B cell (primary cell): ENCODE results near the gene PSMD11. TPM values are rescaled to one million over a fixed set of nuclear protein-coding genes. Genes with fewer than 3 reads are reported as not detected.

Source experiments
- ATAC-seq: fragments of 200-7000 bp; cut with Tn5 transposase; one replicate; pipeline ENCODE4 v1.10.0; 2021; ENCODE audit warnings: low read depth, mild to moderate bottlenecking, moderate number of reproducible peaks, moderate library complexity
- CTCF ChIA-PET: fragments of 350-600 bp; sonication (Branson Sonifier 250); formaldehyde crosslinking; loops from one replicate; lab custom pipeline; 2021; ENCODE audit warnings: antibody characterized with exemption, inconsistent platforms; lab: Charles Lee
- POLR2A ChIA-PET: fragments of 350-600 bp; sonication (Branson Sonifier 250); formaldehyde crosslinking; loops from one replicate; lab custom pipeline; 2021; ENCODE audit warnings: antibody characterized with exemption; lab: Charles Lee
- DNase-seq: peaks from one replicate; pipeline ENCODE4 v3.0.0; 2013
- H2AFZ ChIP-seq: 2 replicates; pipeline ENCODE4 v1.6.1; 2012; ENCODE audit warnings: mild to moderate bottlenecking, low read depth, low read length; ENCODE audit not compliant: insufficient read depth, poor library complexity, severe bottlenecking
- H3K27ac ChIP-seq, 2 donors: 1 replicate in 1 of 2; 2 replicates in 1 of 2; pipeline ENCODE4 v1.5.1; 2012 to 2013; ENCODE audit warnings: low read length in 2 of 2, mild to moderate bottlenecking in 2 of 2, moderate library complexity in 1 of 2
- H3K27me3 ChIP-seq, 4 experiments: fragments of 200-600 bp in 1 of 4; sonication (generic) in 1 of 4; replicated peaks in 1 of 4; 1 replicate in 2 of 4; 2 replicates in 2 of 4; pipeline versions ENCODE4 v1.6.1 to v1.7.0; 2013 to 2016; ENCODE audit warnings: low read length in 3 of 4, mild to moderate bottlenecking in 2 of 4, mixed read lengths in 1 of 4, moderate library complexity in 1 of 4; ENCODE audit not compliant: insufficient read depth in 4 of 4, control insufficient read depth in 3 of 4; ENCODE audit errors: control extremely low read depth in 1 of 4
- H3K36me3 ChIP-seq, 2 experiments: replicated peaks in 1 of 2; 1 replicate in 1 of 2; 2 replicates in 1 of 2; pipeline versions ENCODE4 v1.6.1 to v1.7.1; 2013; ENCODE audit warnings: low read length in 1 of 2; ENCODE audit not compliant: insufficient read depth in 2 of 2, control insufficient read depth in 1 of 2; ENCODE audit errors: control extremely low read depth in 1 of 2, extremely low read depth in 1 of 2
- H3K4me1 ChIP-seq, 2 donors: fragments of 200-600 bp in 1 of 2; sonication (generic) in 1 of 2; 1 replicate in 1 of 2; 2 replicates in 1 of 2; pipeline versions ENCODE4 v1.5.1 to v1.6.1; 2013 to 2017; ENCODE audit warnings: low read length in 2 of 2; ENCODE audit not compliant: control insufficient read depth in 2 of 2, insufficient read depth in 2 of 2
- H3K4me2 ChIP-seq: replicated peaks from 2 replicates; pipeline ENCODE3; 2012; ENCODE audit warnings: mild to moderate bottlenecking, low read depth, low read length; ENCODE audit not compliant: poor library complexity, severe bottlenecking
- H3K4me3 ChIP-seq, 5 experiments: fragments of 200-600 bp in 1 of 5; sonication (generic) in 1 of 5; 1 replicate in 3 of 5; 2 replicates in 2 of 5; pipeline versions ENCODE4 v1.5.1 to v1.7.0; 2011 to 2016; ENCODE audit warnings: low read length in 4 of 5, mild to moderate bottlenecking in 4 of 5, low read depth in 2 of 5, control low read depth in 1 of 5, moderate library complexity in 1 of 5; ENCODE audit not compliant: insufficient read depth in 1 of 5; ENCODE audit errors: control extremely low read depth in 1 of 5, extremely low read depth in 1 of 5
- H3K79me2 ChIP-seq: fragments of 200-600 bp; sonication (generic); one replicate; pipeline ENCODE4 v1.6.0; 2016; ENCODE audit warnings: low read length; ENCODE audit not compliant: control insufficient read depth, insufficient read depth
- H3K9ac ChIP-seq: fragments of 200-600 bp; sonication (generic); 2 replicates; pipeline ENCODE4 v1.6.1; 2017; ENCODE audit warnings: mild to moderate bottlenecking, low read length, moderate library complexity
- H3K9me3 ChIP-seq, 3 donors: one replicate each; pipeline versions ENCODE4 v1.6.1 to v1.7.1; 2013; ENCODE audit warnings: low read length in 2 of 3; ENCODE audit not compliant: control insufficient read depth in 2 of 3, insufficient read depth in 1 of 3; ENCODE audit errors: control extremely low read depth in 1 of 3
- H4K20me1 ChIP-seq: 2 replicates; pipeline ENCODE4 v1.6.0; 2012; ENCODE audit warnings: mild to moderate bottlenecking, low read length; ENCODE audit not compliant: insufficient read depth, control insufficient read depth, poor library complexity, severe bottlenecking
- H3K27ac Mint-ChIP-seq: one replicate; pipeline ENCODE4 v1.8.0; 2021; ENCODE audit warnings: mixed read lengths
- H3K27me3 Mint-ChIP-seq: one replicate; pipeline ENCODE4 v1.8.0; 2021; ENCODE audit warnings: mixed read lengths
- H3K4me1 Mint-ChIP-seq: one replicate; pipeline ENCODE4 v1.8.0; 2021; ENCODE audit warnings: mixed read lengths
- H3K4me3 Mint-ChIP-seq: one replicate; pipeline ENCODE4 v1.8.0; 2021; ENCODE audit warnings: mixed read lengths
- H3K9me3 Mint-ChIP-seq: one replicate; pipeline ENCODE4 v1.8.0; 2022; ENCODE audit warnings: mixed read lengths; ENCODE audit not compliant: insufficient read depth
- EZH2 ChIP-seq: IDR thresholded peaks from 2 replicates; pipeline ENCODE4 v1.6.1; 2012; ENCODE audit warnings: borderline replicate concordance, low read depth, mild to moderate bottlenecking, moderate library complexity, low read length; ENCODE audit not compliant: insufficient read depth, poor library complexity, severe bottlenecking
- WGBS: methylation state at CpG from one replicate; pipeline ENCODE4 v1.1.5; 2013; ENCODE audit warnings: missing lambda C conversion rate; ENCODE audit not compliant: insufficient coverage; 5-methylcytosine and 5-hydroxymethylcytosine counted together
- intact Hi-C: fragments of 100-400 bp; cut with micrococcal nuclease; formaldehyde crosslinking; loops from one replicate; pipeline ENCODE4 v1.10.0; 2022
- polyA plus RNA-seq: library from polyadenylated mRNA; depleted of rRNA; stranded (reverse); fragments of >200 nt; gene quantifications from 2 replicates; pipeline ENCODE4 v1.2.3, GENCODE V29; 2012
- total RNA-seq, 2 donors: library from RNA; stranded (reverse); fragments of 120-200 nt in 1 of 2; gene quantifications; 1 replicate in 1 of 2; 2 replicates in 1 of 2; pipeline versions ENCODE4 v1.2.3 to v1.2.4, GENCODE V29; 2013 to 2022
- TF ChIP-seq, protein P1 (sequence below): fragments of 200-600 bp; IDR thresholded peaks from one replicate; pipeline ENCODE4 v1.8.0; 2022; ENCODE audit warnings: antibody characterized with exemption, mild to moderate bottlenecking

PSMD11 gene
- total and polyA plus RNA-seq, 2 donors (not counting 1 experiment from before 2014, with no cell fraction given): 23.8 to 73.4 TPM

GRCh38 chr17:32496395-32497073, 52.2 kb downstream of the PSMD11 start:
- Mint-ChIP-seq H3K9me3 (no peaks in the 10 kb centered on the region), H3K4me3 (no peak overlapping the region), H3K27ac (no peak overlapping the region), H3K4me1 (peaks cover 39% of the 10 kb centered on the region), H3K27me3 (no peaks in the 10 kb centered on the region)
- no peak overlapping the region for H3K9ac ChIP-seq
- H3K27me3 ChIP-seq: no peaks in the 10 kb centered on the region
- no peak overlapping the region for H2AFZ ChIP-seq
- H3K9me3 ChIP-seq: peaks cover 0 to 5% (median 0%) of the 10 kb centered on the region in 3 donors
- ChIA-PET CTCF (interaction anchor here (0.8 to 1.5 kb wide), 2 partner anchors 9 to 13 kb away, joined by 3 to 5 read pairs; no protein-coding TSS in a partner anchor), POLR2A (no interaction called here)
- TF ChIP-seq, protein P1, sequence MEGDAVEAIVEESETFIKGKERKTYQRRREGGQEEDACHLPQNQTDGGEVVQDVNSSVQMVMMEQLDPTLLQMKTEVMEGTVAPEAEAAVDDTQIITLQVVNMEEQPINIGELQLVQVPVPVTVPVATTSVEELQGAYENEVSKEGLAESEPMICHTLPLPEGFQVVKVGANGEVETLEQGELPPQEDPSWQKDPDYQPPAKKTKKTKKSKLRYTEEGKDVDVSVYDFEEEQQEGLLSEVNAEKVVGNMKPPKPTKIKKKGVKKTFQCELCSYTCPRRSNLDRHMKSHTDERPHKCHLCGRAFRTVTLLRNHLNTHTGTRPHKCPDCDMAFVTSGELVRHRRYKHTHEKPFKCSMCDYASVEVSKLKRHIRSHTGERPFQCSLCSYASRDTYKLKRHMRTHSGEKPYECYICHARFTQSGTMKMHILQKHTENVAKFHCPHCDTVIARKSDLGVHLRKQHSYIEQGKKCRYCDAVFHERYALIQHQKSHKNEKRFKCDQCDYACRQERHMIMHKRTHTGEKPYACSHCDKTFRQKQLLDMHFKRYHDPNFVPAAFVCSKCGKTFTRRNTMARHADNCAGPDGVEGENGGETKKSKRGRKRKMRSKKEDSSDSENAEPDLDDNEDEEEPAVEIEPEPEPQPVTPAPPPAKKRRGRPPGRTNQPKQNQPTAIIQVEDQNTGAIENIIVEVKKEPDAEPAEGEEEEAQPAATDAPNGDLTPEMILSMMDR: no peak
- no peak for TF ChIP-seq EZH2
- no peak for DNase-seq
- H4K20me1 ChIP-seq: no peaks in the 10 kb centered on the region
- 91% methylated on average over 16 of the region's 16 CpGs for WGBS
- H3K4me2 ChIP-seq: no peak overlapping the region
- no peak overlapping the region for H3K4me3 ChIP-seq
- peaks cover 46 to 48% of the 10 kb centered on the region in 2 donors for H3K4me1 ChIP-seq
- H3K79me2 ChIP-seq: peaks cover 27% of the 10 kb centered on the region
- intact Hi-C loops: no loop called here
- no peak for ATAC-seq
- no peaks in the 10 kb centered on the region for H3K36me3 ChIP-seq
- no peak overlapping the region for H3K27ac ChIP-seq

- Histone ChIP-seq H3K4me2 (no peak overlapping the region), H3K79me2 (peaks cover 23% of the 10 kb centered on the region), H2AFZ (no peak overlapping the region), H3K4me3 (no peak overlapping the region), H3K9me3 (peaks cover 0 to 5% (median 0%) of the 10 kb centered on the region in 3 donors), H3K27me3 (no peaks in the 10 kb centered on the region), H3K36me3 (no peaks in the 10 kb centered on the region), H3K9ac (no peak overlapping the region), H3K4me1 (peaks cover 42 to 47% of the 10 kb centered on the region in 2 donors), H4K20me1 (no peaks in the 10 kb centered on the region), H3K27ac (no peak overlapping the region)
- Mint-ChIP-seq H3K27me3 (no peaks in the 10 kb centered on the region), H3K9me3 (no peaks in the 10 kb centered on the region), H3K4me1 (peaks cover 37% of the 10 kb centered on the region), H3K27ac (peak overlapping the region; percentile 15), H3K4me3 (no peak overlapping the region)
- POLR2A ChIA-PET: no interaction called here
- CTCF ChIA-PET: no interaction called here
- ATAC-seq: no peak
- DNase-seq: no peak
- intact Hi-C loops: no loop called here
- WGBS: 91% methylated on average over 14 of the region's 18 CpGs
- no peak for TF ChIP-seq EZH2
- TF ChIP-seq, protein P1: no peak
These were observed 53.3 kb downstream of the PSMD11 start for GRCh38 chr17:32497431-32498205.
